Fibroblast of lung (primary cell): ENCODE results near the gene CAPZB.

Source experiments
- CTCF ChIP-seq, 2 donors: IDR thresholded peaks in 1 of 2; conservative IDR thresholded peaks in 1 of 2; 1 replicate in 1 of 2; 2 replicates in 1 of 2; pipeline ENCODE4 v1.5.1; 2011 to 2012; ENCODE audit warnings: low read length in 2 of 2, control low read depth in 1 of 2, inconsistent platforms in 1 of 2, low read depth in 1 of 2, mild to moderate bottlenecking in 1 of 2
- EZH2 ChIP-seq: IDR thresholded peaks from 2 replicates; pipeline ENCODE4 v1.5.1; 2012; ENCODE audit warnings: low read length, control low read depth, mild to moderate bottlenecking; ENCODE audit errors: missing control alignments

- TF ChIP-seq CTCF (conservative IDR thresholded peaks at IDR 0.05 in 1 of 2, IDR thresholded peaks at IDR 0.05 in 1 of 2; ENCODE audit: low read depth in 1 of 2, low read length in 2 of 2): peak; percentile 58 to 64
- no peak for TF ChIP-seq EZH2
Observed at GRCh38 chr1:19398309-19398760, 87.0 kb downstream of the CAPZB start.
